ENCODE results near the gene SSBP3.
"Not testable (repeated sequence)": the region's sequence is repeated elsewhere in the genome, so short reads cannot be mapped to it uniquely, and the experiment has no call there.

SSBP3 gene

DNA sequence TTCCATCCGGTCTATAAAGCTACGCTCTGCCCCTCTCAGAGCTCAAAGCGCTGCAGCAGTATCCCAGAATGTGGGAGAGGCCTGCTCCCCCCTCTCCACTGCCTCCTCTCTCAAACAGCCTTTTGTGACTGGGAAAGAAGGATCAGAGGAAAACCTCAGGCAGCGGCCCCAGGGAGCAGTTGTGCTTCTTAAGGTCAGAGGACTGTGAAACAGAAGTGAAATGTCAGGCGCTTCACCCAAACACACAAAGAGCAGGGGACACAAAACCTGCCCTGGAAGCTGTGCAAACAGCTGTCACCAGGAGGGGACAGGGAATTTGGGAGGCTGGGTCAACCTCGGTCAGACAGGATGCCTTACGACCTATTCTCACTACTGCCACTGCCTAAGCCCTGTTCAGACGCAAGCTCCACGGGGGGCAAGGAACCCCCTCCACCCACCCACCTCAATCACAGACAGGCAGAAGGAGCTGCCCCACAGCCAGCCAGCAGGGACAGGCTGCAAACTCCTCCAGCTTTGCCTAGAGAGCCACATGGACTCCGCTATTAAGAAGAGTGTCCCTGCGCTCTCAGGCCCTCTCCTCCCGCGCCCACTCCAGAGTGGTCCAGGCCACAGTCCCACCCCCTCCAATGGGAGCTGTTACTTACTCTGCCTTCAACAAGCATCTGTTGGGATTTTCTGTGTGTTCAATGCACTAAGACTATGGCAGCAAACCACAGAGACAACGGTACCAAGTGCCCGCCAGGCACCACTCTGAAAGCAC is 14.6 kb downstream of the SSBP3 start:
- DNase-seq (ENCODE audit: low read depth): no peak

- no peak for DNase-seq (ENCODE audit: low read depth)
Observed at GRCh38 chr1:54390655-54391054, 15.5 kb downstream of the SSBP3 start.

DNA sequence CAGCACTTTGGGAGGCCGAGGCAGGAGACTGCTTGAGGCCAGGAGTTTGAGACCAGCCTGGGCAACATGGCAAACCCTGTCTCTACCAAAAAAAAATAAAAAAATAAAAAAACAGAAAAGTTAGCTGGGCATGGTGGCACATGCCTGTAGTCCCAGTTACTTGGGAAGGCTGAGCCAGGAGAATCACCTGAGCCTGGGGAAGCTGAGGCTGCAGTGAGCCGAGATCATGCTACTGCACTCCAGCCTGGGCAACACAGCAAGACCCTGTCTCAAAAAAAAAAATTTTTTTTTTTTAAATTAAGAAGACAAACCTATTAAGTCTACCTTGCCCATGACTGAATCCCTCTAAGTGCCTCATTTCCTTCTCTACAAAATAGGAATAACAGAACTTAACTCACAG is 16.6 kb downstream of the SSBP3 start:
- not testable (repeated sequence) for DNase-seq (ENCODE audit: low read depth)

- DNase-seq (ENCODE audit: low read depth): no peak
Observed at GRCh38 chr1:54387419-54387818, 18.8 kb downstream of the SSBP3 start.

- no peak for DNase-seq (ENCODE audit: low read depth)
Observed at GRCh38 chr1:54385727-54386022, 20.5 kb downstream of the SSBP3 start.

- DNase-seq (ENCODE audit: low read depth): no peak
Observed at GRCh38 chr1:54384918-54385726, 21.1 kb downstream of the SSBP3 start.

DNA sequence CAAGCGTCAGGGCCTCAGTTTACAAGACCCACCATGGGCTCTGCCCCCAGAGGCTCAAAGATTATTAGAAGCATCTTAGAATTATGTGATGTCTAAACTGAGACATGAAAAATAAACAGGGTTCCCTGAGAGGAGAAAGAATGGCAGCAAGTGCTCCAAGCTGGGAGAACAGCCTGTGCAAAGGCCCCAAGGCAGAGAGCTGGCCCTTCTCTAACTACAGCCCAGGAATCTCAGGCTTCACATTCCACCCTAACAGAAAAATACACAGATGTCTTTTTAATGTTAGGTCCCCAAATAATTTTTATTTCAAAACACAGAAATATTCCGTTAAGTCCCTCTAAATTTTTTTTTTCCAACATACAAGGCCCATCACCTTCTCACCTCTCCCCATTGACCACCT is 21.7 kb downstream of the SSBP3 start:
- no peak for DNase-seq (ENCODE audit: low read depth)

DNA sequence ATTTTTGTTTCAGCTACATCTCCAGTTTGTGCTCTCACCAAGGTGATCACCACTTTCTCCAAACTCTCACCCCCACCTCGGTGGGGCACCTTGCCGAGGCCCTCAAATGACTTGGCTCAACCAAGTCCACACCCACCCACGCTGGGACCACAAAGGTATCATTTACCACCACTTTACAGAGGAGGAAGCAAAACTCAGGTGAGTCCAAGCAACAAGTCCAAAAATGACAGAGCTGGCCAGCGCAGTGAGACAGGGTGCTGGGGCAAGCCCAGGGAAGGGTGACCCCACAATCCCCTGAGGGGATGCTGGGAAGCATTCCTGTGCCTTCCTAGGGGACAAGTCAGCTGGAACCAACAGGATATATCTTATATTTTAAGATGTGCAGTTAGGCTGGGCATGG is 24.7 kb downstream of the SSBP3 start:
- DNase-seq (ENCODE audit: low read depth): no peak

DNA sequence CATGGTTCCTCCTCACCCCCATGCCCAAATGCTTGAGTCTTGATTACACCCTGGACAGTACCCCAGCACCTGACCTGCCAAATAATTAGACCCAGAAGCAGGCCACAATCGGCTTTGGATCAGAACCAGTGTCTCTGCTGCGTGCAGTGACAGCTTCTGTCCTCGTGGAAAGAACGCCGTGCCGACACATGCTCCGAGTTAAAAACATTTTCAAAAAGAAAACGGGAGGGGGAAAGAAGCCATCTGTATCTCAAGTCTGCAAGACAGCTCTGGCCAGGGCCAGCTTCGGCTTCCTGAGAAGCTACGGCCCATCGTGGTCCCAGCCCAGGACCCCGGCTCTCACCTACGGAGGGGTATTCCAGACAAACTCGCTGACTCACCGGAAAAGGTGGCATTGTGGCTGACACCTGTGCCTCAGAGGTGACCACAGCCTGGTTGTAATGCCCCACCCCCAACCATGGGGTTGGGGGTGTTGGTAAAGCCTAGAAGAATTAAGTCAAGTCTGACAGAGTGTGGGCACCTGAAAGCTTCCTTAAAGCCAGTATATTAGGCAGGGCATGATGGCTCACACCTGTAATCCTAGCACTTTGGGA is 25.8 kb downstream of the SSBP3 start:
- no peak for DNase-seq (ENCODE audit: low read depth)

DNA sequence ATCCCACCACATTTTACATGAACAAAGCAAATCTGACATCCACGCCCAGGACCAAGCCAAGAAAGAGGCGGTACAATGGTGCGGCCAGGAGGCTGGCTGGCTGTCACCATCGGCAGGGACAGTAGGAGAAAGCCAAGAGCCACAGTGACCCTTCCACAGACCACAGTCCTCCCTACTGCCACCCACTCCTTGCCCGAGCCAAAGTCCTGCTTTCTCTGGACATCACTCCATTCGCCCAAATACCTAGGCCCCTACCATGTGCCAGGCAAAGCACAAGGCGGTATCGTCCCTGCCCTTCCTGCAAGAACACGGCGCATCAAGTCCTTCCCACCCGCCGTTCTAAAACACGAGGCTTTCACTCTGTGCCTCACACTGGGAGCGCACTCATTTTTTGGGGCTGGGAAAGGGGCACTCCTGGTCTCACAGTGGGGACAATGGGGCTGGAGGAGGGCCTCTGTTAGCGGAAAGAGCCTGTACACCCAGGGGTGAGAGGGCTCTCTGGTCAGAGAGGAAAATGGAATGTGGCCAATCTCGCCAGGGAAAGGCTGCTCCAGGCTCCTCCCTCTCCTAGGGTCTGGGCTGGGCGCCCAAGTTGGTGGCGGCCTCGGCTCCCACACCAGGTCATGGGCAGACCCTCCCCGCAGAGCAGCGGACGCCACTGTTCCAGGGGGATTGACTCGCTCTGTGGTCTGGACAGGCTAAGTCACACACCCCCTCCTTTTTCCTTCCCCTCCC is 26.5 kb downstream of the SSBP3 start:
- no peak for DNase-seq (ENCODE audit: low read depth)

- DNase-seq (ENCODE audit: low read depth): no peak
Observed at GRCh38 chr1:54378874-54379554, 27.2 kb downstream of the SSBP3 start.

DNA sequence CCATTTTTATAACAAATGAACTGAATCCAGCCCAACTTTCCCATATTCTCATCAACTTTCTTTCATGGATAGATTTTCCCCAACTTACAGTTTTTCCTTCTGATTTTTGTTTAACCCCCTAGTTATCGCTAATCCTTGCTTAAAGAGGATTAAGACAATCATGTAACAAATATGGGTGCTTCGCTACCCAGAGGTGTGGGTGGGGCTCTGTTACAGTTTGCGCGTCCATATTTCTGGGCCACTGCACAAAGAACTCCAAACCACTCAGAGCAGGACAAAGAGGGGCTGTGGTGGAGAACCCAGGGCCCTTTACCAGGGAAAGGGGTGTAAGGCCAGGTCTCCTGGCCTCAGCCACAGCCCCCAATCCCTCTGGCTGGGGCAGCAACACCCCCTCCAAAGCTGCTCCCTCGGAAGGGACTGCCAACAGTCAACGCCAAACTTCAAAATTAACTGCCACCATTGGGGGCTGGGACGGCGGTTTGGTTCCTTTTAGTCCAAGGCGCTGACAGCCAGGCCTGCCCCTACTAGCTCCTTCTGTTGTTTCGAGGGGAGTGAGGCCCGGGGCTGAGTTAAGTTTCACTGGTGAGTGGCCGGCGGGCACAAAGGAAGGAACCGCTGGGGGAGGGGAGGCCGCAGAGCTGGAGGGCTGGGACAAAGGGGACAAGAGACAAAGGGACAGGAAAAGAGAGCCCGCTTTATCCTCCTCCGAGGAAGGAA is 27.9 kb downstream of the SSBP3 start:
- DNase-seq (ENCODE audit: low read depth): no peak

GRCh38 chr1:54377040-54377691 is 29.0 kb downstream of the SSBP3 start:
- no peak for DNase-seq (ENCODE audit: low read depth)

- no peak for DNase-seq (ENCODE audit: low read depth)
Observed at GRCh38 chr1:54376430-54377039, 29.7 kb downstream of the SSBP3 start.

GRCh38 chr1:54375712-54376429 is 30.3 kb downstream of the SSBP3 start:
- DNase-seq (ENCODE audit: low read depth): no peak

- no peak for DNase-seq (ENCODE audit: low read depth)
Observed at GRCh38 chr1:54375298-54375697, 30.9 kb downstream of the SSBP3 start.

DNA sequence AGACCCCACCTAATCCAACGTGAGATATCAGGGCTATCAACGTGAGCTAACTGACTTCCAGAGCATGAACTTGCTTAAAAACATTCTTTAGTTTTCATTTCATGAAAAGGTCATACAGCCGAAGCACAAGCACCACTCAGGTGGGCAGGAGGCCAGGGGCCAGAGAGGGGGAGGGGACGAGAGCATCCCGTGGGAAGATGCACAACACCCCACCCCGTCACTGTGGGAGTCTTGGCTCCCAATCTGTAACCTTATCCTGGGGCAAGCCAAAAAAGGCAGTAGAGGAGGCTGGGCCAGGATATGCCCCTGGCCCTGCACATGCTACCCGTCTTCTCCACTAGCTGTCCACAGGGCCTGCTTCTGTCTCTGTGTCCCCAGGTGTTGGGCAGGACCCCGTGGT is 31.4 kb downstream of the SSBP3 start:
- DNase-seq (ENCODE audit: low read depth): no peak

DNA sequence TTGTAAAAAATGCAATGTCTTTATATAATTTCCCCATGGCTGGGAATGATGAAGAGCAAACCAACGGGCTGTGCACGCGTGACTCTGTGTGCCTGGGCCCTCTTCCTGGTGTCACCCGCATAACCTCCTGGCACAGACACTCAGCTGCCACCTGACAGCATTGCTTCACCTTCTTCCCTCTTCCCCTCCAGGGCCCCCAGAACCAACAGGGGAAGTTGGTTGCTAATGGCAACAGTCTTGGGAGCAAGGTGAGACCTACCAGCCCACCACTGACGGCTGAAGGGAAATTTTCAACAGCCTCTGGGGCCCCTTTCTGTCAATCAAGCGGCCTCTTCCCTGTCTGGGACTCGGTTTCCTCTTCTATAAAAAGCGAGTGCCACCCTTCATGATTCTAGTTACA is 33.2 kb downstream of the SSBP3 start:
- DNase-seq (ENCODE audit: low read depth): no peak

GRCh38 chr1:54371942-54372275 is 34.3 kb downstream of the SSBP3 start:
- DNase-seq (ENCODE audit: low read depth): no peak
